ENCODE measurements around the gene CCND1. TPM values are rescaled to one million over a fixed set of nuclear protein-coding genes. Genes with fewer than 3 reads are reported as not detected.

The CCND1 gene
- total and polyA plus RNA-seq, 10 of the 15 experiments (the other 5 are each of a cell fraction or from before 2014, with no cell fraction given), result 0.09 to 6.6 (median 0.59) TPM; not detected in 2

GRCh38 chr11:69644071-69644961, 3.4 kb downstream of the CCND1 start:
- WGBS (ENCODE audit: insufficient coverage, insufficient replicate concordance, low lambda C conversion rate, missing lambda C conversion rate), result 49% methylated on average over 24 of the region's 24 CpGs
- Histone ChIP-seq H3K4me2 (ENCODE audit: control insufficient read depth, insufficient read depth) (no peak overlapping the region), H3K4me1 (ENCODE audit: control insufficient read depth, insufficient read depth, low read length) (peaks cover 6% of the 10 kb centered on the region), H3K36me3 (ENCODE audit: control insufficient read depth in 2 of 2, insufficient read depth in 2 of 2, low read length in 1 of 2) (no peaks in the 10 kb centered on the region), H3K79me2 (ENCODE audit: control insufficient read depth, insufficient read depth, low read length) (no peaks in the 10 kb centered on the region), H3K27me3 (replicated peaks in 1 of 2; ENCODE audit: control insufficient read depth in 2 of 2, insufficient read depth in 2 of 2, low read length in 1 of 2) (peaks cover 7 to 16% of the 10 kb centered on the region in 2 experiments), H2AFZ (ENCODE audit: control insufficient read depth, low read depth, low read length) (no peak overlapping the region), H3K9ac (ENCODE audit: control insufficient read depth, insufficient read depth, low read length) (no peak overlapping the region), H4K20me1 (ENCODE audit: control insufficient read depth, insufficient read depth) (no peaks in the 10 kb centered on the region), H3K4me3 (no peak overlapping the region), H3K27ac (ENCODE audit: control insufficient read depth, insufficient read depth) (no peak overlapping the region), H3K9me3 (replicated peaks; ENCODE audit: control insufficient read depth, insufficient read depth, low read length) (no peaks in the 10 kb centered on the region)
- TF ChIP-seq HDGF (IDR thresholded peaks at IDR 0.05) (no peak), LARP7 (IDR thresholded peaks at IDR 0.05) (no peak), NRF1 (conservative IDR thresholded peaks at IDR 0.05; ENCODE audit: low read depth, low read length) (no peak), ZBED1 (IDR thresholded peaks at IDR 0.05; ENCODE audit: borderline replicate concordance) (no peak), BHLHE40 (IDR thresholded peaks at IDR 0.05; ENCODE audit: borderline replicate concordance in 1 of 2, low read depth in 2 of 2, low read length in 1 of 2) (no peak), PKNOX1 (IDR thresholded peaks at IDR 0.05) (no peak), EZH2 (IDR thresholded peaks at IDR 0.05; ENCODE audit: borderline replicate concordance, control insufficient read depth, low read depth, low read length) (no peak), NFIC (IDR thresholded peaks at IDR 0.05; ENCODE audit: low read depth, low read length) (no peak), RCOR1 (conservative IDR thresholded peaks at IDR 0.05; ENCODE audit: low read depth, low read length) (no peak), RELB (IDR thresholded peaks at IDR 0.05; ENCODE audit: low read depth) (no peak), SUZ12 (IDR thresholded peaks at IDR 0.05; ENCODE audit: unreplicated experiment) (no peak), IRF3 (IDR thresholded peaks at IDR 0.05) (no peak), KDM1A (IDR thresholded peaks at IDR 0.05; ENCODE audit: borderline replicate concordance) (no peak), YY1 (IDR thresholded peaks at IDR 0.05; ENCODE audit: low read depth, low read length) (no peak), BRCA1 (IDR thresholded peaks at IDR 0.05; ENCODE audit: low read depth, low read length) (no peak), TCF7 (IDR thresholded peaks at IDR 0.05; ENCODE audit: borderline replicate concordance) (no peak), PAX5 (IDR thresholded peaks at IDR 0.05; ENCODE audit: borderline replicate concordance, low read depth, low read length) (no peak), MYC (IDR thresholded peaks at IDR 0.05; ENCODE audit: insufficient read depth, insufficient read length, insufficient replicate concordance, low read length, severe bottlenecking) (no peak)
- CTCF ChIA-PET, result interaction anchor here (0.6 to 4.4 kb wide), 7 partner anchors 26 to 543 kb away, joined by 3 to 37 read pairs (median 9); partner anchors contain the start of gene MYEOV
- in situ Hi-C loops (cut with MboI) (loop anchor here (5.0 kb wide), 1 partner anchor 352 kb away; the partner anchor contains the start of gene MYEOV), intact Hi-C loops (cut with micrococcal nuclease; ENCODE audit: unreplicated experiment) (loop anchor here (5.0 kb wide), 1 partner anchor 432 kb away; no protein-coding TSS in a partner anchor)
- RAD21 ChIA-PET (ENCODE audit: unreplicated experiment), result interaction anchor here (1.5 to 2.9 kb wide), 5 partner anchors 348 to 589 kb away, joined by 3 to 25 read pairs (median 6); no protein-coding TSS in a partner anchor
- FAIRE-seq, result no peak
- no peak for ATAC-seq
- POLR2A ChIA-PET, result interaction anchor here (0.6 kb wide), 1 partner anchor 91 kb away, joined by 4 read pairs; no protein-coding TSS in a partner anchor
- BruUV-seq (replicated peaks), result no TSS peak
- DNase-seq (ENCODE audit: low read depth, low spot score), result no peak
- SMC1A ChIA-PET (ENCODE audit: uncharacterized antibody, unreplicated experiment), result interaction anchor here (0.6 to 3.3 kb wide), 6 partner anchors 350 to 592 kb away, joined by 3 to 10 read pairs (median 4); partner anchors contain the start of gene MYEOV
